ENCODE results near the gene MS4A14.
"Not testable (repeated sequence)": the region's sequence is repeated elsewhere in the genome, so short reads cannot be mapped to it uniquely, and the experiment has no call there.

Gene MS4A14

DNA sequence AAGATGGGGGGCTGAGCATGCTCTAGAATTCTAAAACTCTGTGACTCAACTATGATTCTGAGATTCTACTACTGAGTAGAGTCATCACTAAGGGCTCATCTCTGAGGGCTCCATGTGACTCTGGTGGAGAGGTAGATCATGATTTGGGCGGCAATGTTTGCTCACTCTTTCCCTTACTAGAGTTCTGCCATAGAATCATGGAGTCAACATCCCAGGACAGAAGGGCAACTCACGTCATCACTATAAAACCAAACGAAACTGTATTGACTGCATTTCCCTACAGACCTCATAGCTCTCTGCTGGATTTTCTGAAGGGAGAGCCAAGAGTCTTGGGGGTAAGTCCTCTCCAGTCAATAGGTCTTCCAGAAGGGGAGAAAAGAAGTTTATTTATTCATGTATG, at the start of gene MS4A14:
Gene MS4A14 (plus strand): TSS at position 78 of the 400 bp plus-strand sequence. CDS start 120 bp downstream, at position 198.
- H3K27ac ChIP-seq: no peak within 1 kb of the TSS

GRCh38 chr11:60347084-60347797, 49.0 kb upstream of the MS4A14 start:
- DNase-seq (ENCODE audit: low read depth, low spot score): no peak

More for the DNA sequence above, at the start of gene MS4A14:
- DNase-seq (ENCODE audit: low read depth, low spot score): no peak

GRCh38 chr11:60348116-60348515, 48.1 kb upstream of the MS4A14 start:
- DNase-seq (ENCODE audit: low read depth, low spot score): no peak
- no peak overlapping the region for H3K27ac ChIP-seq

More at GRCh38 chr11:60347084-60347797, 49.0 kb upstream of the MS4A14 start:
- no peak overlapping the region for H3K27ac ChIP-seq

GRCh38 chr11:60349990-60350389, 46.3 kb upstream of the MS4A14 start:
- DNase-seq (ENCODE audit: low read depth, low spot score): no peak
- H3K27ac ChIP-seq: no peak overlapping the region

DNA sequence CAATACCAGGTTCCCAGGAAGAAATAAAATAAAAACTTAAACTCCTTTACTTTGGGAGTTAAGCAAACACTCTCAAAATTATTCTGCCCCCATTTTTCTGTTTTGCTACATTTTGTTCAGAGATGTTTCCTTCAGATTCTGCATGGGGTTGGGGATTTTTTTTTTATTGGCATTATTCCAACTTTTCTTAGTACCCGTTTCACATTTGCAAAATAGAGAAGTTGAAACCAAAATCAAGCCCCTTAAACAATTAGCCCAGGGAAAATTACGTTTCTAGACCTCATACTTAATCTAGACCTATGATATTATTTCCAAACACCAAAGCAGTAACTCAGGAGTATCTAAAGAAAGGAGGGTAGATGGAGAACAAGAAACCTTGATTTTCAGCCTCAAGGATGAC, 38.5 kb upstream of the MS4A14 start:
- DNase-seq (ENCODE audit: low read depth, low spot score): no peak
- no peak overlapping the region for H3K27ac ChIP-seq

DNA sequence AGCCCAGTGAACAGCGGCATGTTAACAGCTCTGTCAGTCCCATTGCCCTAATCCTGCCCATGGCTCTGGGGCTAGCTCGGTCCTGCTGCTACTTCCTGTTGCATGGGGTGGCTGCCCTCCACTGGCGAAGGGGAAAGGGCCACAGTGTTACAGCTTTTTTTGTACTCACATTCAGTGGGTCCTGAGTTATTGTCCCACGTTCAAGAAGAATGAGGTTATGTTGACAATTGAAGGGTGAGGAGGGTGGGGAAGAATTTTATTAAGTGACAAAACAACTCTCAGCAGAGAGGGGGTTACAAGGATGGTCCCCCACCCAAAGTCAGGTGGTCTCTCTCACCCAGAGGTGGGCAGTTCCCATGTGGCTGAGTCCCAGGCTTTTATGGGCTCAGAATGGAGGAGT, 35.6 kb upstream of the MS4A14 start:
- DNase-seq (ENCODE audit: low read depth, low spot score): no peak
- H3K27ac ChIP-seq: no peak overlapping the region

DNA sequence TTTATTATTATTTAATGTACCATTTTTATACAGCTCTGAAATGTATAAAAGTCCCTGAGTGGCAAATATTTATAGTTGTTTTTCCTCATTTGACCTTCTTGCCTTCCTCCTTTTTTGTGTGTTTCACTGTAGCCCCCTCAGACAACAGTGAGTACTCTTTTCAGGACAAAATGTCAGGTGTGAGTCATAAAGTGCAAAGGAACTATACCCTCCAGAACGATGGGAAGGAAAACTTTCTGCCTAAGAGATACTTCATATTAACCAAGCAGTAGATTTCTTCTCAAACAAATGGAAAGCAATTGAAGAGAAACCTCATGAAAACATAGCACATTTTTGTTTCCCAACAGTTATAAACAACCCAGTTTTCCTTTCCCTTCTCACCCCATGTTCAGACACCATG, 34.0 kb upstream of the MS4A14 start:
- no peak overlapping the region for H3K27ac ChIP-seq
- no peak for DNase-seq (ENCODE audit: low read depth, low spot score)

DNA sequence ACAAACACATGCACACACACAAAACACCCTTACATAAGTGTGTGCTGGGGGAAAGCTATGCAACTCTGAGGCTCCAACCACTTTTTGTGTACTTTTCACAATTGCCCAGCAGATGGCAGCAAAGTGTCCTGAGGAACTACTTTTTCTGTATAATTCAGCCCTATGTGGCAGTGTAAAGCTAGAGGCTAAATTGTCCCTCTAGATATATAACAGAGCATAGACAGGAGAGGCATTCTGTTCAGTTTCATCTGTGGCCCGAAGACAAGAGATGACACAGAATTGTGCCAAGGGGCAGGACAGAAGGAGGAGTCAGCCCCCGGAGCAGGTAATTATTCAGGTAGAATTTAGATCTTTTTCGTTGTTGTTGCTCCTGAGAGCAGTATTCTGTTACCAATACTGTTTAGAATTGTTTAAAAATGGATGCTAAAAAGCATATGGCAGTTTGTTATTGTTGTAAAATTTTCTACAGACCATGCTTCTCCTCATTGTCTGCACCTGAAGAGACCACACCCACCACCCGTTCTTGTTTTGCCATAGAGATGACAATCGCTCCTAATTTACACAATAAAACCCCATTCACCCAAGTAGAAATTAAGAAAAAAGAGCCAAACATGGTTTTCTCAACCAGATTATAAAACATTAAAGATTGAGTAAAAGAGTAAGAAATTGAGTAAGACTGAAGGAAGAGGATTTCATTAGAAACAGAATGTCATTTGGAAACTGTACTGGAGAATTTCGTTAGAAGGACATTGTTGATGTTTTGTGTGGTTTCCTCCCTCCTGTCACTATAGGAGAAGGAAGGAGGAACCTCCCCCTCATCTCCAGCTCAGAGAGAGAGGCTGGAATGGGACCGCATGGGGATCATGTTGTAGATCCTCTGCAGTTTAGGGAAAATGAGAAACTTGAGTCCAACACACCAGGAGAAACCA, 32.5 kb upstream of the MS4A14 start:
- no peak overlapping the region for H3K27ac ChIP-seq
- no peak for DNase-seq (ENCODE audit: low read depth, low spot score)

DNA sequence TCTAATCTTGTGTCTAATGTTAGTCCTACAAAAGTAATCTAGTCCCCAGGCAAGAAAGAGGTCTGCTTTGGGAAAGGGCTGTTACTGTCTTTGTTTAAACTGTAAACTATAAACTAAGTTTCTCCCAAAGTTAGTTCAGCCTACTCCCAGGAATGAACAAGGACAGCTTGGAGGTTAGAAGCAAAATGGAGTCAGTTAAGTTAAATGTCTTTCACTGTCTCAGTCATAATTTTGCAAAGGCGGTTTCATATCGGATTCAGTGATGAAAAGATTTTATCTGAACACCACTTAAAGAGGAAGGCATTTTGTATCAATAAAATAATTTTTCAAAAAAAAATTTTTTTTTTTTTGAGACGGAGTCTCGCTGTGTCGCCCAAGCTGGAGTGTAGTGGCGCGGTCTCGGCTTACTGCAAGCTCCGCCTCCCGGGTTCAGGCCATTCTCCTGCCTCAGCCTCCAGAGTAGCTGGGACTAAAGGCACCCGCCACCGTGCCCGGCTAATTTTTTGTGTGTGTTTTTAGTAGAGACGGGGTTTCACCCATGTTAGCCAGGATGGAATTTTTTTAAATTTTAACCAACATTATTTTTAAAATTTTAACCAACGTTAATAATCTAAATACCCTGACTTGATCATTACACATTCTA, 29.9 kb upstream of the MS4A14 start:
- not testable (repeated sequence) for DNase-seq (ENCODE audit: low read depth, low spot score); H3K27ac ChIP-seq

GRCh38 chr11:60367009-60367408, 29.2 kb upstream of the MS4A14 start:
- DNase-seq (ENCODE audit: low read depth, low spot score): no peak

DNA sequence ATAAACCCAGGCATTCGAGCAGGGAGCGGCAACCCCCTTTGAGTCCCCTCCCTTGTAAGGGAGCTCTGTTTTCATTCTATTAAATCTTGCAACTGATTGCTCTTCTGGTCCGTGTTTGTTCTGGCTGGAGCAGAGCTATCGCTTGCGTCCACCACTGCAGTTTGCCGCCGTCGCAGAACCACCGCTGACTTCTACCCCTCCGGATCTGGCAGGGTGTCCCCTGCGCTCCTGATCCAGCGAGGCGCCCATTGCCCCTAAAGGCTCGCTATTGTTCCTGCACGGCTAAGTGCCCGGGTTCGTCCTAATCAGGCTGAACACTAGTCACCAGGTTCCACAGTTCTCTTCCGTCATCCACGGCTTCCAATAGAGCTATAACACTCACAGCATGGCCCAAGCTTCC, 28.4 kb upstream of the MS4A14 start:
- no peak overlapping the region for H3K27ac ChIP-seq
- no peak for DNase-seq (ENCODE audit: low read depth, low spot score)

More at GRCh38 chr11:60367009-60367408, 29.2 kb upstream of the MS4A14 start:
- H3K27ac ChIP-seq: no peak overlapping the region

- DNase-seq (ENCODE audit: low read depth, low spot score): no peak
- peak overlapping the region; percentile 55 for H3K27ac ChIP-seq
Measured at GRCh38 chr11:60370252-60370810, 25.9 kb upstream of the MS4A14 start.

DNA sequence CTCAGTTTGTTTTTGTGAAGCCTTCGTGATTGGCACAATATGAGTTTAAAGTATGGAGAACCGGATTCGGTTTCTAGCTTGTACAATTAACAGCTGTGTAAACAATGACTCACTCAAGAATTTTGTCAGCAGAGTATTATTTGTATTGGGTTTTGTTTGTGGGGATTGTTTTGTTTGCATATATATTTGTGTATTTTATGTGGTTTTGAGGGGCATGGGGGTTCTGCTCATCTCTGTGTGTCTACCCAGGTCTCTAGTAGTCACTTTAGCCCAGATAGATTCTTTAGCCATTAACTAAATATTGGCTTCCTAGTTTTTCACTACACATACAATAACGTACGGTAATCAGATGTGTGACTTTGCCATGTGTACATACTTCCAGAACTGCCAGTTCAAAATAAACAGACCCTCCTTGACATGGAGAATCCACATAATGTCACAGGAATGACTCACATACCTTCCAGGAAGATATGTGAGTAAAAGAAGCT, 25.4 kb upstream of the MS4A14 start:
- DNase-seq (ENCODE audit: low read depth, low spot score): peak; percentile 50
- peak overlapping the region; percentile 55 for H3K27ac ChIP-seq

GRCh38 chr11:60371386-60371785, 24.9 kb upstream of the MS4A14 start:
- DNase-seq (ENCODE audit: low read depth, low spot score): no peak
- H3K27ac ChIP-seq: peak overlapping the region; percentile 55

DNA sequence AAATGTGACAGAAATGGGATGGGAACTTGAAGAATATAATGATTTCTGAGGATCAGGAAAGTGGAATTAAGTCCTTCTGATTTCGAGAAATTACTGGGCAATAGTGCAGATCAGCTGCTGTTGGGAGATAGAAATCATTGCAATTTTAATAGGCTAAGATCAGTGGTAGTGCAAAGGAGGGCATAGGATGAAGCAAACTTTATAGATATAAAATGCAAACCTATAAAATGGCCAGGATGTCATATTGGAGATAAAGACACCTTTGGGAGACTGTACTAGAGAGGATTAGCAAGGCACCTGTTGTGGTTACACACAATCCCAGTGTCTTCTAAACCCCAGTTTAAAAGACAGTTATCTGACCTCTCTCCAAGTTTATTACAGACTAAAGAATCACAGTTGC, 24.4 kb upstream of the MS4A14 start:
- no peak for DNase-seq (ENCODE audit: low read depth, low spot score)
- no peak overlapping the region for H3K27ac ChIP-seq

- no peak overlapping the region for H3K27ac ChIP-seq
- DNase-seq (ENCODE audit: low read depth, low spot score): no peak
Measured at GRCh38 chr11:60372767-60373166, 23.5 kb upstream of the MS4A14 start.

GRCh38 chr11:60375316-60375715, 20.9 kb upstream of the MS4A14 start:
- no peak overlapping the region for H3K27ac ChIP-seq
- DNase-seq (ENCODE audit: low read depth, low spot score): no peak

- no peak for DNase-seq (ENCODE audit: low read depth, low spot score)
- H3K27ac ChIP-seq: no peak overlapping the region
Measured at GRCh38 chr11:60376601-60377000, 19.7 kb upstream of the MS4A14 start.

GRCh38 chr11:60377401-60378136, 18.7 kb upstream of the MS4A14 start:
- no peak overlapping the region for H3K27ac ChIP-seq
- DNase-seq (ENCODE audit: low read depth, low spot score): no peak

DNA sequence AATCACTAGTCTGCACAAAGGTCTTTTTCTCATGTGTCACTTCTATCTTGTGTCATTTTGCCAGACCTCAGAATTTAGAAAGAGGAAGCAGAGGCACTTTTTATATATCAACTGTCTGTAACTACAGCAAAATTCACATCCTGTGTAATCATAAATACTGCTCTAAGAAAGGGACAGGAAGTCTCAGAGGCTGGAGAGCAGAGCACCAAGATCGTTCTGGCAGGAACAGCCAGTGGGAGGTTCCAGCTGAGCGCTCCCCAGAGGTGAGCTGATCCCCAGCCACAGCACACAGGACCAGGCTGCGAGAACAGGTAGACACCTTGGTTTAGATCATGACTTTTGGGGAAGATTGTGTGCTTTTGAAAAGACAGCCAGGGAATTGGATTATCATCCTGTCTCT, 17.9 kb upstream of the MS4A14 start, which contains the start of gene MS4A7:
Gene MS4A7 (plus strand): TSS at position 179 of the 400 bp plus-strand sequence. CDS start 4,610 bp downstream, outside the sequence.
- no peak within 1 kb of the TSS for H3K27ac ChIP-seq
- no peak for DNase-seq (ENCODE audit: low read depth, low spot score)
